Liver (tissue), 9 donors: ENCODE data around the gene TEDC2. TPM values are rescaled to one million over a fixed set of nuclear protein-coding genes. Genes with fewer than 3 reads are reported as not detected.
A peak's percentile ranks its signal among the peaks of the same experiment; 100 is the strongest.

Source experiments
- DNase-seq: peaks from one replicate; pipeline ENCODE4 v3.0.0-alpha.2; 2017; ENCODE audit warnings: low spot score
- H3K27ac ChIP-seq, 2 donors: one replicate each; pipeline ENCODE4 v1.7.0; 2013; ENCODE audit warnings: inconsistent platforms in 2 of 2, low read length in 2 of 2, control low read depth in 1 of 2, low read depth in 1 of 2, mild to moderate bottlenecking in 1 of 2
- H3K27me3 ChIP-seq, 4 donors: one replicate each; pipeline versions ENCODE4 v1.6.1 to v1.7.0; 2013; ENCODE audit warnings: low read length in 3 of 4, inconsistent platforms in 1 of 4, mild to moderate bottlenecking in 1 of 4, moderate library complexity in 1 of 4; ENCODE audit not compliant: control insufficient read depth in 4 of 4, insufficient read depth in 4 of 4
- H3K36me3 ChIP-seq, 4 donors: one replicate each; pipeline versions ENCODE4 v1.6.1 to v1.7.0; 2013; ENCODE audit warnings: low read length in 3 of 4, mild to moderate bottlenecking in 3 of 4, low read depth in 1 of 4, moderate library complexity in 1 of 4; ENCODE audit not compliant: control insufficient read depth in 4 of 4, insufficient read depth in 3 of 4
- H3K4me1 ChIP-seq, 4 donors: one replicate each; pipeline versions ENCODE4 v1.6.1 to v1.7.0; 2013; ENCODE audit warnings: low read length in 3 of 4, mild to moderate bottlenecking in 3 of 4, moderate library complexity in 1 of 4; ENCODE audit not compliant: control insufficient read depth in 4 of 4, insufficient read depth in 4 of 4
- H3K4me3 ChIP-seq, 3 donors: one replicate each; pipeline versions ENCODE4 v1.6.1 to v1.7.0; 2013; ENCODE audit warnings: low read length in 3 of 3, control low read depth in 1 of 3, low read depth in 1 of 3, mild to moderate bottlenecking in 1 of 3
- H3K9ac ChIP-seq, 2 donors: one replicate each; pipeline ENCODE4 v1.7.0; 2013; ENCODE audit warnings: low read length in 2 of 2, mild to moderate bottlenecking in 2 of 2, moderate library complexity in 2 of 2, control low read depth in 1 of 2, low read depth in 1 of 2
- H3K9me3 ChIP-seq, 4 donors: one replicate each; pipeline versions ENCODE4 v1.6.1 to v1.7.0; 2013; ENCODE audit warnings: low read length in 3 of 4; ENCODE audit not compliant: control insufficient read depth in 4 of 4
- ATF3 ChIP-seq: IDR thresholded peaks from 2 replicates; pipeline ENCODE4 v1.6.1; 2016; ENCODE audit warnings: antibody characterized with exemption
- EGR1 ChIP-seq, 2 donors: IDR thresholded peaks; 2 replicates each; pipeline ENCODE4 v1.6.1; 2016 to 2018; ENCODE audit warnings: antibody characterized with exemption in 2 of 2, low read depth in 2 of 2
- FOXA1 ChIP-seq: IDR thresholded peaks from 2 replicates; pipeline ENCODE4 v1.6.1; 2016; ENCODE audit warnings: antibody characterized with exemption
- FOXA2 ChIP-seq: IDR thresholded peaks from 2 replicates; pipeline ENCODE4 v1.6.1; 2016; ENCODE audit warnings: antibody characterized with exemption
- GABPA ChIP-seq, 2 donors: IDR thresholded peaks in 1 of 2; conservative IDR thresholded peaks in 1 of 2; 2 replicates each; pipeline ENCODE4 v1.6.1; 2016; ENCODE audit warnings: antibody characterized with exemption in 2 of 2, mild to moderate bottlenecking in 1 of 2, moderate library complexity in 1 of 2
- HNF4A ChIP-seq, 2 donors: conservative IDR thresholded peaks; 2 replicates each; pipeline ENCODE4 v1.6.1; 2016; ENCODE audit warnings: antibody characterized with exemption in 2 of 2, mild to moderate bottlenecking in 2 of 2
- HNF4G ChIP-seq: IDR thresholded peaks from 2 replicates; pipeline ENCODE4 v1.6.1; 2016; ENCODE audit warnings: antibody characterized with exemption
- JUND ChIP-seq, 2 donors: IDR thresholded peaks; 2 replicates each; pipeline ENCODE4 v1.6.1; 2016; ENCODE audit warnings: antibody characterized with exemption in 2 of 2
- MAX ChIP-seq: IDR thresholded peaks from 2 replicates; pipeline ENCODE4 v1.6.1; 2016; ENCODE audit warnings: antibody characterized with exemption
- NR2F2 ChIP-seq: IDR thresholded peaks from 2 replicates; pipeline ENCODE4 v1.6.1; 2016; ENCODE audit warnings: antibody characterized with exemption
- RAD21 ChIP-seq, 2 donors: IDR thresholded peaks; 2 replicates each; pipeline ENCODE4 v1.6.1; 2016; ENCODE audit warnings: antibody characterized with exemption in 2 of 2, mild to moderate bottlenecking in 2 of 2
- RXRA ChIP-seq, 2 donors: IDR thresholded peaks; 2 replicates each; pipeline ENCODE4 v1.6.1; 2017 to 2018; ENCODE audit warnings: antibody characterized with exemption in 2 of 2, mild to moderate bottlenecking in 1 of 2
- SP1 ChIP-seq: IDR thresholded peaks from 2 replicates; pipeline ENCODE4 v1.6.1; 2018; ENCODE audit warnings: antibody characterized with exemption, mild to moderate bottlenecking
- TAF1 ChIP-seq: conservative IDR thresholded peaks from 2 replicates; pipeline ENCODE4 v1.6.1; 2016; ENCODE audit warnings: antibody characterized with exemption, mild to moderate bottlenecking
- YY1 ChIP-seq: IDR thresholded peaks from 2 replicates; pipeline ENCODE4 v1.6.1; 2016; ENCODE audit warnings: antibody characterized with exemption, mild to moderate bottlenecking
- WGBS: extraction: QIAGEN DNeasy Blood & Tissue Kit; methylation state at CpG from one replicate; pipeline ENCODE4 v1.1.7; 2013; 5-methylcytosine and 5-hydroxymethylcytosine counted together
- polyA plus RNA-seq, 2 donors: library from polyadenylated mRNA; stranded (reverse) in 1 of 2; unstranded in 1 of 2; fragments of 200-250 nt in 1 of 2; fragments of >200 nt in 1 of 2; fragmentation: Nextera tagmentation in 1 of 2; extraction: Ambion mirVana in 1 of 2; gene quantifications; one replicate each; pipeline versions ENCODE4 v1.2.1 to v1.2.3, GENCODE V29; 2013 to 2015
- total RNA-seq, 2 donors: library from RNA; depleted of rRNA; stranded (reverse); fragments of >200 nt; gene quantifications; one replicate each; pipeline ENCODE4 v1.2.3, GENCODE V29; 2014
- TF ChIP-seq, protein P1 (sequence below): fragments of 150-350 bp; IDR thresholded peaks from 2 replicates; pipeline ENCODE4 v1.5.1; 2017; ENCODE audit warnings: improper control_type of control experiment, low read depth, low read length; ENCODE audit not compliant: missing input control
- TF ChIP-seq, protein P2 (sequence below): IDR thresholded peaks from 2 replicates; pipeline ENCODE4 v1.6.1; 2016; ENCODE audit warnings: antibody characterized with exemption, mild to moderate bottlenecking
- TF ChIP-seq, protein P3 (sequence below): IDR thresholded peaks from 2 replicates; pipeline ENCODE4 v1.6.1; 2016; ENCODE audit warnings: antibody characterized with exemption
- donor health status: healthy.
- donor health status: healthy.
- donor health status: healthy.
- donor health status: healthy.
- donor health status: healthy.

The TEDC2 gene
- total and polyA plus RNA-seq, 4 donors: 0.71 to 6.7 (median 1.1) TPM

- H3K9ac ChIP-seq: no peak overlapping the region
- H3K9me3 ChIP-seq: no peaks in the 10 kb centered on the region
- H3K4me3 ChIP-seq: no peak overlapping the region
- TF ChIP-seq MAX (no peak), HNF4G (no peak), TAF1 (no peak), JUND (IDR thresholded peaks at IDR 0.05) (no peak), ATF3 (no peak), FOXA2 (no peak), GABPA (IDR thresholded peaks at IDR 0.05 in 1 of 2, conservative IDR thresholded peaks at IDR 0.05 in 1 of 2) (no peak), NR2F2 (no peak), YY1 (no peak), FOXA1 (no peak), SP1 (no peak), HNF4A (conservative IDR thresholded peaks at IDR 0.05) (no peak), RAD21 (IDR thresholded peaks at IDR 0.05) (no peak), EGR1 (IDR thresholded peaks at IDR 0.05; ENCODE audit: low read depth in 2 of 2) (no peak), RXRA (IDR thresholded peaks at IDR 0.05) (no peak)
- TF ChIP-seq, protein P1, sequence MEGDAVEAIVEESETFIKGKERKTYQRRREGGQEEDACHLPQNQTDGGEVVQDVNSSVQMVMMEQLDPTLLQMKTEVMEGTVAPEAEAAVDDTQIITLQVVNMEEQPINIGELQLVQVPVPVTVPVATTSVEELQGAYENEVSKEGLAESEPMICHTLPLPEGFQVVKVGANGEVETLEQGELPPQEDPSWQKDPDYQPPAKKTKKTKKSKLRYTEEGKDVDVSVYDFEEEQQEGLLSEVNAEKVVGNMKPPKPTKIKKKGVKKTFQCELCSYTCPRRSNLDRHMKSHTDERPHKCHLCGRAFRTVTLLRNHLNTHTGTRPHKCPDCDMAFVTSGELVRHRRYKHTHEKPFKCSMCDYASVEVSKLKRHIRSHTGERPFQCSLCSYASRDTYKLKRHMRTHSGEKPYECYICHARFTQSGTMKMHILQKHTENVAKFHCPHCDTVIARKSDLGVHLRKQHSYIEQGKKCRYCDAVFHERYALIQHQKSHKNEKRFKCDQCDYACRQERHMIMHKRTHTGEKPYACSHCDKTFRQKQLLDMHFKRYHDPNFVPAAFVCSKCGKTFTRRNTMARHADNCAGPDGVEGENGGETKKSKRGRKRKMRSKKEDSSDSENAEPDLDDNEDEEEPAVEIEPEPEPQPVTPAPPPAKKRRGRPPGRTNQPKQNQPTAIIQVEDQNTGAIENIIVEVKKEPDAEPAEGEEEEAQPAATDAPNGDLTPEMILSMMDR: no peak
- TF ChIP-seq, protein P2, sequence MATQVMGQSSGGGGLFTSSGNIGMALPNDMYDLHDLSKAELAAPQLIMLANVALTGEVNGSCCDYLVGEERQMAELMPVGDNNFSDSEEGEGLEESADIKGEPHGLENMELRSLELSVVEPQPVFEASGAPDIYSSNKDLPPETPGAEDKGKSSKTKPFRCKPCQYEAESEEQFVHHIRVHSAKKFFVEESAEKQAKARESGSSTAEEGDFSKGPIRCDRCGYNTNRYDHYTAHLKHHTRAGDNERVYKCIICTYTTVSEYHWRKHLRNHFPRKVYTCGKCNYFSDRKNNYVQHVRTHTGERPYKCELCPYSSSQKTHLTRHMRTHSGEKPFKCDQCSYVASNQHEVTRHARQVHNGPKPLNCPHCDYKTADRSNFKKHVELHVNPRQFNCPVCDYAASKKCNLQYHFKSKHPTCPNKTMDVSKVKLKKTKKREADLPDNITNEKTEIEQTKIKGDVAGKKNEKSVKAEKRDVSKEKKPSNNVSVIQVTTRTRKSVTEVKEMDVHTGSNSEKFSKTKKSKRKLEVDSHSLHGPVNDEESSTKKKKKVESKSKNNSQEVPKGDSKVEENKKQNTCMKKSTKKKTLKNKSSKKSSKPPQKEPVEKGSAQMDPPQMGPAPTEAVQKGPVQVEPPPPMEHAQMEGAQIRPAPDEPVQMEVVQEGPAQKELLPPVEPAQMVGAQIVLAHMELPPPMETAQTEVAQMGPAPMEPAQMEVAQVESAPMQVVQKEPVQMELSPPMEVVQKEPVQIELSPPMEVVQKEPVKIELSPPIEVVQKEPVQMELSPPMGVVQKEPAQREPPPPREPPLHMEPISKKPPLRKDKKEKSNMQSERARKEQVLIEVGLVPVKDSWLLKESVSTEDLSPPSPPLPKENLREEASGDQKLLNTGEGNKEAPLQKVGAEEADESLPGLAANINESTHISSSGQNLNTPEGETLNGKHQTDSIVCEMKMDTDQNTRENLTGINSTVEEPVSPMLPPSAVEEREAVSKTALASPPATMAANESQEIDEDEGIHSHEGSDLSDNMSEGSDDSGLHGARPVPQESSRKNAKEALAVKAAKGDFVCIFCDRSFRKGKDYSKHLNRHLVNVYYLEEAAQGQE: no peak
- TF ChIP-seq, protein P3, sequence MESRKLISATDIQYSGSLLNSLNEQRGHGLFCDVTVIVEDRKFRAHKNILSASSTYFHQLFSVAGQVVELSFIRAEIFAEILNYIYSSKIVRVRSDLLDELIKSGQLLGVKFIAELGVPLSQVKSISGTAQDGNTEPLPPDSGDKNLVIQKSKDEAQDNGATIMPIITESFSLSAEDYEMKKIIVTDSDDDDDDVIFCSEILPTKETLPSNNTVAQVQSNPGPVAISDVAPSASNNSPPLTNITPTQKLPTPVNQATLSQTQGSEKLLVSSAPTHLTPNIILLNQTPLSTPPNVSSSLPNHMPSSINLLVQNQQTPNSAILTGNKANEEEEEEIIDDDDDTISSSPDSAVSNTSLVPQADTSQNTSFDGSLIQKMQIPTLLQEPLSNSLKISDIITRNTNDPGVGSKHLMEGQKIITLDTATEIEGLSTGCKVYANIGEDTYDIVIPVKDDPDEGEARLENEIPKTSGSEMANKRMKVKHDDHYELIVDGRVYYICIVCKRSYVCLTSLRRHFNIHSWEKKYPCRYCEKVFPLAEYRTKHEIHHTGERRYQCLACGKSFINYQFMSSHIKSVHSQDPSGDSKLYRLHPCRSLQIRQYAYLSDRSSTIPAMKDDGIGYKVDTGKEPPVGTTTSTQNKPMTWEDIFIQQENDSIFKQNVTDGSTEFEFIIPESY: no peak
- peak overlapping the region in 1 of 2 donors; percentile 74 for H3K27ac ChIP-seq
- H3K36me3 ChIP-seq: no peaks in the 10 kb centered on the region
- WGBS: 86% methylated on average over 27 of the region's 27 CpGs
- H3K27me3 ChIP-seq: no peaks in the 10 kb centered on the region
- H3K4me1 ChIP-seq: peaks cover 47 to 81% (median 63%) of the 10 kb centered on the region in 4 donors
- DNase-seq: no peak
Measured at GRCh38 chr16:2472488-2472864, 12.6 kb downstream of the TEDC2 start.
